Common myeloid progenitor, CD34-positive (primary cell): ENCODE measurements around the gene TNFRSF19.
"Not testable (repeated sequence)": the region's sequence is repeated elsewhere in the genome, so short reads cannot be mapped to it uniquely, and the experiment has no call there.

ENCODE experiments used
- CTCF ChIA-PET: fragments of 350-600 bp; sonication (Branson Sonifier 250); formaldehyde crosslinking; loops from one replicate; lab custom pipeline; 2021; ENCODE audit warnings: antibody characterized with exemption; lab: Charles Lee
- POLR2A ChIA-PET: fragments of 350-600 bp; sonication (Branson Sonifier 250); formaldehyde crosslinking; loops from one replicate; lab custom pipeline; 2021; ENCODE audit warnings: antibody characterized with exemption; lab: Charles Lee
- DNase-seq, 3 donors: peaks; one replicate each; pipeline versions ENCODE4 v3.0.0 to v3.0.0-alpha.2; 2013
- H3K27ac ChIP-seq, 2 experiments: 1 replicate in 1 of 2; 2 replicates in 1 of 2; pipeline ENCODE4 v1.7.0; 2013; ENCODE audit warnings: inconsistent platforms in 2 of 2, low read length in 2 of 2, mild to moderate bottlenecking in 2 of 2, low read depth in 1 of 2, moderate library complexity in 1 of 2; ENCODE audit not compliant: severe bottlenecking in 2 of 2, insufficient read depth in 1 of 2, poor library complexity in 1 of 2
- H3K27me3 ChIP-seq, 5 experiments: replicated peaks in 2 of 5; 1 replicate in 3 of 5; 2 replicates in 2 of 5; pipeline versions ENCODE4 v1.6.1 to v1.7.0; 2013; ENCODE audit warnings: low read length in 4 of 5, mild to moderate bottlenecking in 2 of 5, moderate library complexity in 2 of 5, inconsistent platforms in 1 of 5; ENCODE audit not compliant: insufficient read depth in 5 of 5, control insufficient read depth in 4 of 5
- H3K36me3 ChIP-seq, 4 experiments: 1 replicate in 2 of 4; 2 replicates in 2 of 4; pipeline versions ENCODE4 v1.6.1 to v1.7.0; 2013; ENCODE audit warnings: low read length in 3 of 4, control low read depth in 1 of 4, mild to moderate bottlenecking in 1 of 4; ENCODE audit not compliant: control insufficient read depth in 4 of 4, insufficient read depth in 4 of 4
- H3K4me1 ChIP-seq, 4 experiments: 1 replicate in 3 of 4; 2 replicates in 1 of 4; pipeline versions ENCODE4 v1.6.1 to v1.7.1; 2013; ENCODE audit warnings: low read length in 3 of 4, mild to moderate bottlenecking in 3 of 4, control low read depth in 1 of 4, inconsistent platforms in 1 of 4, moderate library complexity in 1 of 4; ENCODE audit not compliant: control insufficient read depth in 4 of 4, insufficient read depth in 4 of 4; ENCODE audit errors: control extremely low read depth in 1 of 4
- H3K4me3 ChIP-seq, 7 experiments: 1 replicate in 4 of 7; 2 replicates in 3 of 7; pipeline versions ENCODE4 v1.5.1 to v1.7.0; 2013; ENCODE audit warnings: mild to moderate bottlenecking in 7 of 7, low read length in 6 of 7, moderate library complexity in 6 of 7, inconsistent platforms in 2 of 7, low read depth in 2 of 7, control low read depth in 1 of 7; ENCODE audit not compliant: insufficient read depth in 4 of 7, control insufficient read depth in 1 of 7; ENCODE audit errors: extremely low read depth in 1 of 7
- H3K9me3 ChIP-seq, 5 experiments: 1 replicate in 4 of 5; 2 replicates in 1 of 5; pipeline versions ENCODE4 v1.6.1 to v1.7.1; 2013; ENCODE audit warnings: low read length in 4 of 5, mild to moderate bottlenecking in 2 of 5, inconsistent platforms in 1 of 5, low read depth in 1 of 5, moderate library complexity in 1 of 5; ENCODE audit not compliant: control insufficient read depth in 4 of 5, insufficient read depth in 2 of 5; ENCODE audit errors: control extremely low read depth in 1 of 5
- WGBS: methylation state at CpG from one replicate; pipeline ENCODE4 v1.1.5; 2013; ENCODE audit not compliant: insufficient coverage; 5-methylcytosine and 5-hydroxymethylcytosine counted together

The TNFRSF19 gene

DNA sequence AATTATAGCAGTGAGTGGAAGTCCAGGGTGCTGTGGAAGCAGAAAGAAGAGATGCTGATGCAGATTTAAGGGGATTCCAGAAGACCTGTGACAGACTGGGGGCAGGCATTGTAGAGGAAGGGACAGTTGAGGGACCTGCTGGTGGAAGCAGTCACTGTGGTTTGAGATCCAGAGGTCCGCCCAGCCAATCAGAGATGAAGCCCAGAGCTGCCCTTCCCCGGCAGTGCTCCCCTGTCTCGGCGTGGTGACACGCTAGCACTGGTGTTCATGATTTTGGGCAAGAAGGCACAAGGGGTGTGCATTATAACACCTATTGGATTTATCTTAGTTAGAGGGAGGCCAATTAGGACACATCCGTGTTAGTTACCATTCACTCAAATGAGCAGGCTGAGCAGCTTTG lies 16.1 kb downstream of the TNFRSF19 start:
- Histone ChIP-seq H3K27ac (no peak overlapping the region), H3K9me3 (no peaks in the 10 kb centered on the region), H3K36me3 (no peaks in the 10 kb centered on the region), H3K4me3 (no peak overlapping the region), H3K27me3 (peaks cover 2 to 36% (median 6%) of the 10 kb centered on the region in 5 experiments), H3K4me1 (no peaks in the 10 kb centered on the region)
- 95% methylated on average over 6 of the region's 6 CpGs for WGBS
- ChIA-PET CTCF (no interaction called here), POLR2A (no interaction called here)
- DNase-seq: no peak

- no peak for DNase-seq
- ChIA-PET CTCF (no interaction called here), POLR2A (no interaction called here)
- WGBS: 97% methylated on average over 7 of the region's 7 CpGs
- H3K4me1 ChIP-seq: peaks cover 0 to 3% (median 0%) of the 10 kb centered on the region in 4 experiments
- no peak overlapping the region for H3K27ac ChIP-seq
- peaks cover 0 to 1% (median 0%) of the 10 kb centered on the region in 5 experiments for H3K9me3 ChIP-seq
- H3K4me3 ChIP-seq: no peak overlapping the region
- H3K27me3 ChIP-seq: peaks cover 2 to 32% (median 8%) of the 10 kb centered on the region in 5 experiments
- no peaks in the 10 kb centered on the region for H3K36me3 ChIP-seq
Observed at GRCh38 chr13:23588666-23589065, 18.5 kb downstream of the TNFRSF19 start.

DNA sequence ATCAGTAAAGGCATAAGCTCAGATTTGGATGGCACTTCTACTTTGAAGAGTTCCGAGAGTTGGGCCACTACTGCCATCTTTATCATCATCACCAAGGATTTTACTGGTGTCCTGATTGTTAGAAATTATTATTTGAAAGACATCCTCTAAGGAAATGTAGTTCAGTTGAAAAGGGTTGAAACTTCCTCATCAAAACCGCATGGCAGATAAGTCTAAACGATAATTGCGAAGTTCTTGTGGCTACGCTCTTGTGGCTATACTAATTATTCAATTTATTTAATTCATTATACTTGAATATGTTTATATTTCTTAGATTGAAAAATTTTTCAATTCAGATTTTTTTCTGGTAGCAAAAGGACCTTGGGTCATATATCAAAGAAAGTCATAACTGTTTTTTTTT lies 22.4 kb downstream of the TNFRSF19 start:
- Histone ChIP-seq H3K4me1 (peaks cover 0 to 3% (median 0%) of the 10 kb centered on the region in 4 experiments), H3K27ac (no peak overlapping the region), H3K4me3 (no peak overlapping the region), H3K36me3 (no peaks in the 10 kb centered on the region), H3K9me3 (peaks cover 0 to 15% (median 2%) of the 10 kb centered on the region in 5 experiments), H3K27me3 (peaks cover 2 to 25% (median 5%) of the 10 kb centered on the region in 5 experiments)
- CTCF ChIA-PET: no interaction called here
- POLR2A ChIA-PET: no interaction called here
- WGBS: no CpG with 5 or more reads among the region's 5 CpGs
- peak in 2 of 3 donors; percentile 27 to 58 for DNase-seq

GRCh38 chr13:23593148-23593547 lies 22.9 kb downstream of the TNFRSF19 start:
- Histone ChIP-seq H3K27me3 (peaks cover 2 to 23% (median 3%) of the 10 kb centered on the region in 5 experiments), H3K9me3 (peaks cover 0 to 15% (median 2%) of the 10 kb centered on the region in 5 experiments), H3K36me3 (no peaks in the 10 kb centered on the region), H3K4me3 (no peak overlapping the region), H3K4me1 (peaks cover 0 to 3% (median 0%) of the 10 kb centered on the region in 4 experiments), H3K27ac (no peak overlapping the region)
- CTCF ChIA-PET: no interaction called here
- DNase-seq: no peak
- POLR2A ChIA-PET: no interaction called here
- WGBS: 100% methylated on average over 1 of the region's 2 CpGs

DNA sequence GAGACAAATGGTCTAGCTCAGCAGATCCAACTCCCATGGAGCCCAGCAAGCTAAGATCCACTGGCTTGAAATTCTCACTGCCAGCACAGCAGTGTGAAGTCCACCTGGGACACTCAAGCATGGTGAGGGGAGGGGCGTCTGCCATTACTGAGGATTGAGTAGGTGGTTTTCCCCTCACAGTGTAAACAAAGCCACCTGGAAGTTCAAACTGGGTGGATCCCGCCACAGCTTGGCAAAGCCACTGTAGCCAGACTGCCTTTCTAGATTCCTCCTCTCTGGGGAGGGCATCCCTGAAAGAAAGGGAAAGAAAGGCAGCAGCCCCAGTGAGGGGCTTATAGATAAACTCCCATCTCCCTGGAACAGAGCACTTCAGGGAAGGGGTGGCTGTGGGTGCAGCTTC lies 24.1 kb downstream of the TNFRSF19 start:
- peaks cover 0 to 14% (median 3%) of the 10 kb centered on the region in 5 experiments for H3K27me3 ChIP-seq
- H3K4me1 ChIP-seq, H3K4me3 ChIP-seq, H3K27ac ChIP-seq, H3K36me3 ChIP-seq, POLR2A ChIA-PET, CTCF ChIA-PET, DNase-seq: not testable (repeated sequence)
- 100% methylated on average over 2 of the region's 2 CpGs for WGBS
- H3K9me3 ChIP-seq: peaks cover 0 to 17% (median 3%) of the 10 kb centered on the region in 5 experiments

DNA sequence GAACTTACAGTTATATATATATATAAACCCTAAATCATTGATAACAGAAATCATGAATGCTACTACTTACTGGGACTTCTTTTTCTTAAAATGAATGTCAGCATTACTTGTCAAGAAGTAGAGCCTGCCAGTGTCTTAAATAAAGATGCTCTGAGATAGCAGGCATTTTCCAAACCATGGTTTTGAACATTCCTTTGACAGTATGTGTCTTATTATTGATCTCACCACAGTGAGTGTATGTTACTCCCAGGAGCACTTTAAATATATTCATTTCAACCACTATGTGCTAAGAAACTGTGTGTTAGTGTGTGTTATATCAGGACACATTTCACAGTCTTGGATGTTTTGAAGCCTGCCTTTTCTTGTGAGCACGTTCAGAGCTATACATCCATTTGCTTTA lies 28.2 kb downstream of the TNFRSF19 start:
- H3K4me3 ChIP-seq: no peak overlapping the region
- no CpG with 5 or more reads among the region's 1 CpG for WGBS
- H3K36me3 ChIP-seq: no peaks in the 10 kb centered on the region
- ChIA-PET CTCF (no interaction called here), POLR2A (no interaction called here)
- no peaks in the 10 kb centered on the region for H3K4me1 ChIP-seq
- no peak for DNase-seq
- peaks cover 0 to 19% (median 4%) of the 10 kb centered on the region in 5 experiments for H3K9me3 ChIP-seq
- H3K27ac ChIP-seq: no peak overlapping the region
- peaks cover 0 to 11% (median 0%) of the 10 kb centered on the region in 5 experiments for H3K27me3 ChIP-seq

GRCh38 chr13:23599083-23599925 lies 29.1 kb downstream of the TNFRSF19 start:
- Histone ChIP-seq H3K4me3 (no peak overlapping the region), H3K27me3 (peaks cover 0 to 5% (median 0%) of the 10 kb centered on the region in 5 experiments), H3K9me3 (peaks cover 0 to 12% (median 3%) of the 10 kb centered on the region in 5 experiments), H3K4me1 (no peaks in the 10 kb centered on the region), H3K27ac (no peak overlapping the region), H3K36me3 (no peaks in the 10 kb centered on the region)
- CTCF ChIA-PET: no interaction called here
- no peak for DNase-seq
- WGBS: 93% methylated on average over 3 of the region's 3 CpGs
- POLR2A ChIA-PET: no interaction called here
